DOHH2 (cell line): ENCODE results near the gene WDR5.

Experiments
- CTCF ChIP-seq: fragments of 200-600 bp; sonication (generic); IDR thresholded peaks from one replicate; pipeline ENCODE4 v1.5.1; 2014; ENCODE audit warnings: antibody characterized with exemption, mild to moderate bottlenecking, low read depth, low read length; ENCODE audit not compliant: poor library complexity, severe bottlenecking
- EZH2phosphoT487 ChIP-seq: fragments of 200-600 bp; sonication (generic); IDR thresholded peaks from 2 replicates; pipeline ENCODE4 v1.6.1; 2017; ENCODE audit warnings: borderline replicate concordance, mild to moderate bottlenecking, antibody characterized with exemption, low read length, moderate library complexity, mixed read lengths

DNA sequence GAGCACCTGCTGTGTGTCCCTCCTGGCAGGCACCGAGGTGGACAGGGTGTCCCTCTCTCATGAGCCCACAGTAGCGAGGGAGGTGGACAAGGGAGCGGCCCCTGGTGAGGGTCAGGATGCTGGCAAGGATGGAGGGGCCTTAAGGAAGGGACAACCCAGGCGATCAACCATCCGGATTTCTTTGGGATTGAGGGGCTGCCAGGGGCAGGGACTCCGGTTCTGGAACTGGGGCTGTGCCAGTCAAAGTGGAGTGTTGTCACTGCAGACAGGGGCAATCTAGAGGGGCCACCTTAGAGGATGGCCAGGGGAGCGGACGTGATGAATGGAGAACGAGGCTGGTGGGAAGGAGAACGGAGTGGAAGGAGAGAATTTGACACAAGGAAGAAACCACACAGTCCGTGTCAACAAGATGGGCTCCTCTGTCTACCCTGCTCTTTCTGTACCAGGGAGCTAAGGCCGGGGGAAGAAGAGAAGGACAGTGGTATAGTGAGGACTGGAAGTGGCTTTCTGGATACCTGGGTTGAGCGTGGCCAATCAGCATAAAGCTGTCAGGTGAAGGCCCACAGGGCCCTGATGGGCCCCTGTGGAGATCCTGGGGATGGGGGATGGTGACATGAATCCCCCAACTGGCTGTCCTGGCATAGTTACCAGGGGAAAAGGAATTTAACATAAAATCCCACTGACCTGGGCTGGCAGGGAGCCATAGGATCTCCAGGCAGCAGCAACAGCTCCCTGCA is 4.2 kb upstream of the WDR5 start:
- TF ChIP-seq CTCF (no peak), EZH2phosphoT487 (no peak)
